Measurements from ENCODE around the gene CCDC57. TPM values are rescaled to one million over a fixed set of nuclear protein-coding genes. Genes with fewer than 3 reads are reported as not detected.

Gene CCDC57
- polyA plus RNA-seq, 3 donors, result 17.1 to 43.8 (median 20.1) TPM

GRCh38 chr17:82235775-82236141 is 23.1 kb upstream of the CCDC57 start:
- no peak overlapping the region for H2AFZ ChIP-seq (ENCODE audit: insufficient read depth, low read depth, low read length, poor library complexity, severe bottlenecking)
- H3K4me3 Mint-ChIP-seq, result peak overlapping the region in 1 of 2 donors; percentile 27
- 43% methylated on average over 10 of the region's 15 CpGs for WGBS (ENCODE audit: insufficient coverage)
- peaks cover 98% of the 10 kb centered on the region for H3K79me2 ChIP-seq (ENCODE audit: insufficient read depth, low read length)
- peaks cover 17 to 54% of the 10 kb centered on the region in 2 donors for H3K36me3 Mint-ChIP-seq
- H3K4me3 ChIP-seq (replicated peaks in 1 of 3; ENCODE audit: low read depth in 2 of 3, low read length in 3 of 3), result peak overlapping the region in 1 of 3 experiments; percentile 35
- H3K27me3 ChIP-seq (ENCODE audit: control insufficient read depth in 2 of 2, insufficient read depth in 2 of 2, low read length in 2 of 2), result no peaks in the 10 kb centered on the region
- peaks cover 75% of the 10 kb centered on the region for H3K4me1 Mint-ChIP-seq
- H3K27ac ChIP-seq (ENCODE audit: low read depth in 1 of 2, low read length in 2 of 2), result peak overlapping the region; percentile 36 to 61
- no peak for TF ChIP-seq CTCF (IDR thresholded peaks at IDR 0.05)
- no peaks in the 10 kb centered on the region for H3K9me3 Mint-ChIP-seq
- H3K4me2 ChIP-seq (replicated peaks; ENCODE audit: extremely low read depth, low read length, poor library complexity, severe bottlenecking), result peak overlapping the region; percentile 45
- intact Hi-C loops (cut with micrococcal nuclease), result loop anchor here (2.0 to 10.0 kb wide), 3 partner anchors 59 to 201 kb away; partner anchors contain the start of genes DCXR (in 1 of the 2) and RAC3 (in 1 of the 2)
- H3K9ac ChIP-seq (ENCODE audit: insufficient read depth, low read length, poor library complexity, severe bottlenecking), result no peak overlapping the region
- H3K27ac Mint-ChIP-seq, result peak overlapping the region in 3 of 7 donors; percentile 71 to 74 (median 74)
- peaks cover 100% of the 10 kb centered on the region for H4K20me1 ChIP-seq (ENCODE audit: insufficient read depth, low read length)
- DNase-seq, result no peak
- peaks cover 89 to 97% of the 10 kb centered on the region in 2 donors for H3K4me1 ChIP-seq (ENCODE audit: control insufficient read depth in 1 of 2, insufficient read depth in 2 of 2, low read length in 2 of 2)
- H3K36me3 ChIP-seq (replicated peaks in 1 of 2; ENCODE audit: control insufficient read depth in 1 of 2, insufficient read depth in 2 of 2, low read length in 2 of 2), result peaks cover 36 to 57% of the 10 kb centered on the region in 2 donors
- H3K27me3 Mint-ChIP-seq (ENCODE audit: low read depth in 3 of 3), result no peaks in the 10 kb centered on the region
- no peaks in the 10 kb centered on the region for H3K9me3 ChIP-seq (replicated peaks in 1 of 2; ENCODE audit: control insufficient read depth in 1 of 2, insufficient read depth in 1 of 2, low read length in 2 of 2)

DNA sequence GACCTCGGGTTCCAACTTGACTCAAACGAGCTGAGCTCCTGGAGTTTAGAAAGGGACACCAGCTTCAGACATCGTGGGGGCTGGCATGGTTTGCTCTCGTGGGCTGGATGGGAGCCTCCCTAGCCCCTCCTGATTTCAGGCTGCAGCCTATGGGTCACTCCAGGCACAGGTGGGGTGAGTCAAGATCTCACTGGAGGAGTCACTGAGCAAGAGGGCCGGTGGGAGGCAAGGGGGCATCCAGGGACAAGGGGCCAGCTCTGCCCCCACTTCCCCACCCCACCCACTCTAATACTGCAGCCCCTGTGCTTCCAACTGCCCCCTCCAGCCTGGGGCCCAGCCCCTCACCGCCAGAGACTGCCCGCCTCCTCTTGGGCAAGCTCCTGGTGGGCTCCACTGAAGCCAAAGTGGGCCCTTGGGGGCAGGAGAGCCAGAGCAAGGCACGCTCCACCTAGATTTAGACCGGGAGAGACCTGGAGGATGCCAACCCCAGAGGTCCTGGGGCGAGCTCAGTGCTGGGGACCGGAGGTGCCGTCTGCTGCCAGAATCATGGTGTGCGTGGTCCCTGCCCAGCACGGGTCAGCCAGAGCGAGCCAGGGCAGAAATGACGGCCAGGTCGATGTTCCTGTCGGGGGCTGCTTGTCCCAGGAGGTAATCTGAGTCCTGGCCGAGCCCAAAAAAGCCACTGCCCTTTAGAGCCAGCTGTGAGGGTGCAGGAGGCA is 22.6 kb upstream of the CCDC57 start:
- Histone ChIP-seq H3K36me3 (replicated peaks in 1 of 2; ENCODE audit: control insufficient read depth in 1 of 2, insufficient read depth in 2 of 2, low read length in 2 of 2) (peaks cover 36 to 57% of the 10 kb centered on the region in 2 donors), H2AFZ (ENCODE audit: insufficient read depth, low read depth, low read length, poor library complexity, severe bottlenecking) (no peak overlapping the region), H3K9ac (ENCODE audit: insufficient read depth, low read length, poor library complexity, severe bottlenecking) (peak overlapping the region; percentile 12), H3K79me2 (ENCODE audit: insufficient read depth, low read length) (peaks cover 98% of the 10 kb centered on the region), H3K27ac (ENCODE audit: low read depth in 1 of 2, low read length in 2 of 2) (peak overlapping the region; percentile 36 to 61), H3K4me1 (ENCODE audit: control insufficient read depth in 1 of 2, insufficient read depth in 2 of 2, low read length in 2 of 2) (peaks cover 88 to 97% of the 10 kb centered on the region in 2 donors), H3K9me3 (replicated peaks in 1 of 2; ENCODE audit: control insufficient read depth in 1 of 2, insufficient read depth in 1 of 2, low read length in 2 of 2) (no peaks in the 10 kb centered on the region), H3K27me3 (ENCODE audit: control insufficient read depth in 2 of 2, insufficient read depth in 2 of 2, low read length in 2 of 2) (no peaks in the 10 kb centered on the region), H3K4me3 (replicated peaks in 1 of 3; ENCODE audit: low read depth in 2 of 3, low read length in 3 of 3) (peak overlapping the region in 1 of 3 experiments; percentile 35), H3K4me2 (replicated peaks; ENCODE audit: extremely low read depth, low read length, poor library complexity, severe bottlenecking) (peak overlapping the region; percentile 45), H4K20me1 (ENCODE audit: insufficient read depth, low read length) (peaks cover 100% of the 10 kb centered on the region)
- Mint-ChIP-seq H3K27ac (peak overlapping the region in 4 of 7 donors; percentile 37 to 70 (median 44)), H3K4me3 (peak overlapping the region in 1 of 2 donors; percentile 11), H3K9me3 (no peaks in the 10 kb centered on the region), H3K36me3 (peaks cover 17 to 54% of the 10 kb centered on the region in 2 donors), H3K27me3 (ENCODE audit: low read depth in 3 of 3) (no peaks in the 10 kb centered on the region), H3K4me1 (peaks cover 70% of the 10 kb centered on the region)
- intact Hi-C loops (cut with micrococcal nuclease), result loop anchor here (10.0 kb wide), 2 partner anchors 60 to 200 kb away; partner anchors contain the start of genes DCXR (in 1 of the 2) and RAC3 (in 1 of the 2)
- DNase-seq, result no peak
- WGBS (ENCODE audit: insufficient coverage), result 94% methylated on average over 18 of the region's 19 CpGs
- no peak for TF ChIP-seq CTCF (IDR thresholded peaks at IDR 0.05)

Measured in CD14-positive monocyte (primary cell).